Mucosa of stomach (tissue), 1 donor: ENCODE results near the gene KIF3A.

Source experiments
- H3K27me3 ChIP-seq: one replicate; pipeline ENCODE4 v1.7.0; 2013; ENCODE audit warnings: mild to moderate bottlenecking, low read length; ENCODE audit not compliant: control insufficient read depth, insufficient read depth
- H3K36me3 ChIP-seq: one replicate; pipeline ENCODE4 v1.7.0; 2013; ENCODE audit warnings: low read length; ENCODE audit not compliant: control insufficient read depth, insufficient read depth
- H3K4me1 ChIP-seq: one replicate; pipeline ENCODE4 v1.7.0; 2013; ENCODE audit warnings: mild to moderate bottlenecking, low read length; ENCODE audit not compliant: control insufficient read depth, insufficient read depth
- H3K4me3 ChIP-seq: one replicate; pipeline ENCODE4 v1.7.0; 2013; ENCODE audit warnings: low read length
- H3K9ac ChIP-seq: one replicate; pipeline ENCODE4 v1.7.0; 2013; ENCODE audit warnings: mild to moderate bottlenecking, low read length, moderate library complexity
- H3K9me3 ChIP-seq: one replicate; pipeline ENCODE4 v1.7.0; 2013; ENCODE audit warnings: mild to moderate bottlenecking, low read length, moderate library complexity; ENCODE audit not compliant: control insufficient read depth
- donor health status: Pancreatic carcinoma.

KIF3A gene

GRCh38 chr5:132677682-132678400 is 59.5 kb downstream of the KIF3A start:
- Histone ChIP-seq H3K4me3 (no peak overlapping the region), H3K9ac (no peak overlapping the region), H3K36me3 (no peaks in the 10 kb centered on the region), H3K27me3 (no peaks in the 10 kb centered on the region), H3K9me3 (no peaks in the 10 kb centered on the region), H3K4me1 (peaks cover 38% of the 10 kb centered on the region)

- no peaks in the 10 kb centered on the region for H3K27me3 ChIP-seq
- no peaks in the 10 kb centered on the region for H3K9me3 ChIP-seq
- no peaks in the 10 kb centered on the region for H3K36me3 ChIP-seq
- H3K9ac ChIP-seq: no peak overlapping the region
- peaks cover 38% of the 10 kb centered on the region for H3K4me1 ChIP-seq
- no peak overlapping the region for H3K4me3 ChIP-seq
These were observed 60.2 kb downstream of the KIF3A start for GRCh38 chr5:132677191-132677590.

GRCh38 chr5:132675936-132676689 is 61.2 kb downstream of the KIF3A start:
- no peaks in the 10 kb centered on the region for H3K27me3 ChIP-seq
- H3K9me3 ChIP-seq: no peaks in the 10 kb centered on the region
- H3K9ac ChIP-seq: no peak overlapping the region

GRCh38 chr5:132674671-132675506 is 62.5 kb downstream of the KIF3A start:
- Histone ChIP-seq H3K4me3 (no peak overlapping the region), H3K36me3 (no peaks in the 10 kb centered on the region), H3K27me3 (no peaks in the 10 kb centered on the region), H3K4me1 (peaks cover 36% of the 10 kb centered on the region), H3K9me3 (no peaks in the 10 kb centered on the region), H3K9ac (no peak overlapping the region)

More at GRCh38 chr5:132675936-132676689, 61.2 kb downstream of the KIF3A start:
- Histone ChIP-seq H3K4me1 (peaks cover 38% of the 10 kb centered on the region), H3K4me3 (no peak overlapping the region), H3K36me3 (no peaks in the 10 kb centered on the region)

- H3K4me1 ChIP-seq: peaks cover 32% of the 10 kb centered on the region
- H3K9me3 ChIP-seq: no peaks in the 10 kb centered on the region
- no peaks in the 10 kb centered on the region for H3K36me3 ChIP-seq
- H3K27me3 ChIP-seq: no peaks in the 10 kb centered on the region
- H3K9ac ChIP-seq: no peak within 1 kb of the TSS
- no peak within 1 kb of the TSS for H3K4me3 ChIP-seq
These were observed 63.3 kb downstream of the KIF3A start, which contains the start of gene IL4 for GRCh38 chr5:132673939-132674630. Gene IL4 (plus strand): TSS chr5:132673989. CDS start chr5:132674051, 62 bp downstream.

- H3K9me3 ChIP-seq: no peaks in the 10 kb centered on the region
- H3K27me3 ChIP-seq: no peaks in the 10 kb centered on the region
- H3K36me3 ChIP-seq: no peaks in the 10 kb centered on the region
- H3K9ac ChIP-seq: no peak overlapping the region
- H3K4me3 ChIP-seq: no peak overlapping the region
- H3K4me1 ChIP-seq: peaks cover 32% of the 10 kb centered on the region
These were observed 63.9 kb downstream of the KIF3A start for GRCh38 chr5:132673488-132673887.

GRCh38 chr5:132671000-132671399 is 66.3 kb downstream of the KIF3A start:
- no peak overlapping the region for H3K9ac ChIP-seq
- H3K9me3 ChIP-seq: no peaks in the 10 kb centered on the region
- no peaks in the 10 kb centered on the region for H3K36me3 ChIP-seq
- peaks cover 25% of the 10 kb centered on the region for H3K4me1 ChIP-seq
- H3K27me3 ChIP-seq: no peaks in the 10 kb centered on the region
- H3K4me3 ChIP-seq: no peak overlapping the region

- no peak overlapping the region for H3K9ac ChIP-seq
- no peak overlapping the region for H3K4me3 ChIP-seq
- peaks cover 25% of the 10 kb centered on the region for H3K4me1 ChIP-seq
- no peaks in the 10 kb centered on the region for H3K36me3 ChIP-seq
- H3K9me3 ChIP-seq: no peaks in the 10 kb centered on the region
- H3K27me3 ChIP-seq: no peaks in the 10 kb centered on the region
These were observed 67.1 kb downstream of the KIF3A start for GRCh38 chr5:132669966-132670882.

- peaks cover 19% of the 10 kb centered on the region for H3K4me1 ChIP-seq
- H3K36me3 ChIP-seq: no peaks in the 10 kb centered on the region
- no peak overlapping the region for H3K9ac ChIP-seq
- no peaks in the 10 kb centered on the region for H3K27me3 ChIP-seq
- no peaks in the 10 kb centered on the region for H3K9me3 ChIP-seq
- no peak overlapping the region for H3K4me3 ChIP-seq
These were observed 67.9 kb downstream of the KIF3A start for GRCh38 chr5:132669455-132669820.

GRCh38 chr5:132668706-132669454 is 68.5 kb downstream of the KIF3A start:
- H3K4me1 ChIP-seq: peaks cover 20% of the 10 kb centered on the region
- no peaks in the 10 kb centered on the region for H3K36me3 ChIP-seq
- no peaks in the 10 kb centered on the region for H3K27me3 ChIP-seq
- no peaks in the 10 kb centered on the region for H3K9me3 ChIP-seq
- H3K9ac ChIP-seq: no peak overlapping the region
- no peak overlapping the region for H3K4me3 ChIP-seq
